ENCODE data around the gene TOX2.

DNA sequence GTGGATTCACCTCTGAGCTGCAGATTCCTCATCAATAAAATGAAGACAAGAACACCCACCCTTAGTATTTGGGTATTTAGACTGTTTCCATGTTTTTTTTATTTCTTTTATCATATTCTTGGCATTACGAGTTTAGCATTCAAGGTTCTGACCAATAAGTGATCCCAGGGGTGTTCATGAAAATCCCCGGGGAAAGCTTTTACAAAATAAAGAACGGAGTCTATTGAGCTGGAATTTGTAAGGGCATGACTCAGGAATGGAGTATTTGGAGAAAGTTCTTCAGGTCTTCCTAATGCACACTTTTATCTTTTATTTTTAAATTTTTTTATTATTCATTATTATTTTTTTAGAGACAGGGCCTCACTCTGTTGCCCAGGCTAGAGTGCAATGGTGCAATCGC is 19.4 kb upstream of the TOX2 start:
- TF ChIP-seq ARNT (IDR thresholded peaks at IDR 0.05) (no peak), NFRKB (IDR thresholded peaks at IDR 0.05) (no peak), ZNF384 (IDR thresholded peaks at IDR 0.05) (no peak)
